ENCODE results near the gene INSC. TPM values are rescaled to one million over a fixed set of nuclear protein-coding genes. Genes with fewer than 3 reads are reported as not detected.

INSC gene
- total and polyA plus RNA-seq, 2 of the 8 experiments (the other 6 are each of a cell fraction or from before 2014, with no cell fraction given): 0.58 to 0.59 TPM

DNA sequence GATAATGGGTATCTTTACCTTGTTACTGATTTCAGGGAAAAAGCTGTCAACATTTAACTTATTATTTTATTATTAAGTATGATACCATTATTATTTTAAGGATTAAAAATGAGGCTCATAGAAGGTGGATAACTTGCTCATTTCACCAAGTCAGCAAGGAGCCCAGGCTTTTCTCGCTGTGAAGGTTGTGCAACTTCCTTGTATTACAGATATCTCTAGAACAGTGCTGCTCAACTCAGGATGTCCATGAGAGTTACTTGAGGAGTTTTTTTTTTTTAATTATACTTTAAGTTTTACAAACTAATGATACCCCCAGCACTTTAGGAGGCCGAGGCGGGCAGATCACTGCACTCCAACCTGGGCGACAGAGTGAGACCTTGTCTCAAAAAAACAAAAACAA is 98.2 kb downstream of the INSC start:
- Histone ChIP-seq H2BK120ac (replicated peaks; ENCODE audit: low read depth, low read length) (no peak overlapping the region), H3K9me3 (ENCODE audit: insufficient read depth in 2 of 2, low read depth in 1 of 2, low read length in 1 of 2) (no peaks in the 10 kb centered on the region), H2AK5ac (ENCODE audit: low read depth, low read length) (no peak overlapping the region), H3K4me1 (replicated peaks in 1 of 4; ENCODE audit: control insufficient read depth in 3 of 4, insufficient read depth in 4 of 4, low read length in 3 of 4) (peaks cover 0 to 2% (median 0%) of the 10 kb centered on the region in 4 experiments; a peak in 2 of 7 replicates), H2BK20ac (ENCODE audit: low read length) (no peak overlapping the region), H3K36me3 (ENCODE audit: control insufficient read depth in 2 of 4, insufficient read depth in 4 of 4, low read length in 3 of 4) (no peaks in the 10 kb centered on the region), H3K14ac (ENCODE audit: insufficient read length) (no peak overlapping the region), H2AFZ (ENCODE audit: low read length) (no peak overlapping the region), H4K91ac (replicated peaks; ENCODE audit: insufficient read length, low read length) (no peak overlapping the region), H2BK12ac (ENCODE audit: low read depth, low read length) (no peak overlapping the region), H3K27ac (ENCODE audit: low read depth, low read length) (no peak overlapping the region), H3K4ac (replicated peaks; ENCODE audit: insufficient read length, low read depth, low read length) (no peak overlapping the region), H4K8ac (ENCODE audit: extremely low read depth, insufficient read depth, low read length) (no peak overlapping the region), H3K4me3 (ENCODE audit: extremely low read depth in 1 of 4, insufficient read depth in 2 of 4, low read depth in 3 of 4, low read length in 4 of 4) (no peak overlapping the region), H3K23ac (ENCODE audit: insufficient read length) (no peak overlapping the region), H3K4me2 (ENCODE audit: insufficient read depth in 1 of 2, low read depth in 2 of 2, low read length in 2 of 2) (no peak overlapping the region), H4K5ac (ENCODE audit: insufficient read length, low read depth, low read length) (no peak overlapping the region), H3K18ac (ENCODE audit: extremely low read depth, low read length) (no peak overlapping the region), H3K23me2 (ENCODE audit: low read depth, low read length) (peaks cover 2% of the 10 kb centered on the region; the same call in 1 of the 2 replicates), H4K20me1 (replicated peaks in 1 of 2; ENCODE audit: control insufficient read depth in 1 of 2, insufficient read depth in 2 of 2, low read length in 2 of 2) (no peaks in the 10 kb centered on the region), H2BK5ac (ENCODE audit: low read depth, low read length) (no peak overlapping the region), H3K79me2 (ENCODE audit: control insufficient read depth in 1 of 2, insufficient read depth in 2 of 2, low read length in 2 of 2) (no peaks in the 10 kb centered on the region), H3K79me1 (ENCODE audit: low read depth, low read length) (no peaks in the 10 kb centered on the region), H2BK15ac (ENCODE audit: low read length) (no peak overlapping the region), H3K56ac (replicated peaks; ENCODE audit: insufficient read length, low read depth, low read length) (no peak overlapping the region), H3K9ac (replicated peaks in 1 of 4; ENCODE audit: extremely low read depth in 1 of 4, low read depth in 3 of 4, low read length in 3 of 4) (no peak overlapping the region), H3K27me3 (replicated peaks in 1 of 4; ENCODE audit: control insufficient read depth in 3 of 4, extremely low read depth in 1 of 4, insufficient read depth in 3 of 4, low read length in 3 of 4) (no peaks in the 10 kb centered on the region; a peak in 1 of 7 replicates)
- FAIRE-seq (no peak), DNase-seq (ENCODE audit: low read depth in 1 of 2, low spot score in 2 of 2) (no peak)
- POLR2A ChIA-PET (ENCODE audit: partially characterized antibody): no interaction called here
- CTCF ChIA-PET (ENCODE audit: partially characterized antibody): interaction anchor here (0.9 kb wide), 2 partner anchors 12 to 137 kb away, joined by 3 read pairs; no protein-coding TSS in a partner anchor
- 90% methylated on average over 4 of the region's 4 CpGs; no CpG with 5 or more reads in 1 of the 2 experiments for WGBS, 2 experiments (ENCODE audit: extremely low coverage in 1 of 2, insufficient coverage in 1 of 2, insufficient read length in 1 of 2, insufficient replicate concordance in 2 of 2, low coverage in 1 of 2, low lambda C conversion rate in 2 of 2, missing lambda C conversion rate in 1 of 2)
